ENCODE results near the gene MYO19. TPM values are rescaled to one million over a fixed set of nuclear protein-coding genes. Genes with fewer than 3 reads are reported as not detected.
"Not testable (repeated sequence)": the region's sequence is repeated elsewhere in the genome, so short reads cannot be mapped to it uniquely, and the experiment has no call there.

The MYO19 gene
- total and polyA plus RNA-seq, 4 donors: 8.7 to 47.2 (median 20.8) TPM

GRCh38 chr17:36449997-36450396 is 84.7 kb downstream of the MYO19 start:
- not testable (repeated sequence) for H3K27me3 ChIP-seq (ENCODE audit: control insufficient read depth in 4 of 4, insufficient read depth in 4 of 4, low read length in 3 of 4); DNase-seq (ENCODE audit: low spot score); H3K36me3 ChIP-seq (ENCODE audit: control insufficient read depth in 4 of 4, insufficient read depth in 3 of 4, low read depth in 1 of 4, low read length in 3 of 4); H3K9me3 ChIP-seq (ENCODE audit: control insufficient read depth in 4 of 4, low read length in 3 of 4); H3K4me1 ChIP-seq (ENCODE audit: control insufficient read depth in 4 of 4, insufficient read depth in 4 of 4, low read length in 3 of 4); H3K4me3 ChIP-seq (ENCODE audit: low read depth in 1 of 3, low read length in 3 of 3); H3K27ac ChIP-seq (ENCODE audit: low read depth in 1 of 2, low read length in 2 of 2); H3K9ac ChIP-seq (ENCODE audit: low read depth in 1 of 2, low read length in 2 of 2)
- WGBS: 48% methylated on average over 10 of the region's 15 CpGs

Small RNA genes lying within 50 kb of the gene (small RNA-seq; reads per million reads assigned to genes)
- gene RNA5SP439: not detected

Other genes with a start within 250 kb of the MYO19 start
- not detected for gene TBC1D3G, start 211.0 kb downstream of the MYO19 start, total RNA-seq
- under 1 TPM in 1 of 2 donors, not detected in 1; 0.58 TPM for gene TBC1D3G, start 211.0 kb downstream of the MYO19 start, polyA plus RNA-seq
- not detected for gene TBC1D3H, start 146.4 kb downstream of the MYO19 start, total RNA-seq
- under 1 TPM in 1 of 2 donors, not detected in 1; 0.08 TPM for gene TBC1D3H, start 146.4 kb downstream of the MYO19 start, polyA plus RNA-seq
- gene ZNHIT3, start 48.2 kb downstream of the MYO19 start, total RNA-seq: 10 to 100 TPM in 1 of 2 donors, 1 to 10 TPM in 1; 8.1 to 18.8 TPM
- 10 to 100 TPM; 19.4 to 24.2 TPM for gene ZNHIT3, start 48.2 kb downstream of the MYO19 start, polyA plus RNA-seq
- gene PIGW, start 119 bp upstream of the MYO19 start, total RNA-seq: 1 to 10 TPM; 6.2 to 9.6 TPM
- 1 to 10 TPM; 3.2 to 6.0 TPM for gene PIGW, start 119 bp upstream of the MYO19 start, polyA plus RNA-seq
- 10 to 100 TPM; 43.6 to 48.6 TPM for gene GGNBP2, start 10.1 kb upstream of the MYO19 start, total RNA-seq
- gene GGNBP2, start 10.1 kb upstream of the MYO19 start, polyA plus RNA-seq: 10 to 100 TPM; 19.6 to 25.1 TPM
- 1 to 10 TPM; 5.8 to 8.0 TPM for gene DHRS11, start 57.0 kb upstream of the MYO19 start, total RNA-seq
- 1 to 10 TPM; 4.2 to 7.2 TPM for gene DHRS11, start 57.0 kb upstream of the MYO19 start, polyA plus RNA-seq
- gene MRM1, start 66.7 kb upstream of the MYO19 start, total RNA-seq: 1 to 10 TPM; 4.7 to 5.9 TPM
- 1 to 10 TPM; 3.2 to 5.7 TPM for gene MRM1, start 66.7 kb upstream of the MYO19 start, polyA plus RNA-seq